Measurements from ENCODE around the gene SETD1B. TPM values are rescaled to one million over a fixed set of nuclear protein-coding genes. Genes with fewer than 3 reads are reported as not detected.
"Not testable (repeated sequence)": the region's sequence is repeated elsewhere in the genome, so short reads cannot be mapped to it uniquely, and the experiment has no call there.

Gene SETD1B
- total RNA-seq, 4 donors from 2014 or later = 10.1 to 15.0 (median 11.6) TPM

- intact Hi-C loops (cut with DNase I; ENCODE audit: low total_unique reads) = no loop called here
- H3K4me3 ChIP-seq (ENCODE audit: low read depth, poor library complexity, severe bottlenecking) = no peak overlapping the region
- DNase-seq (ENCODE audit: low spot score in 2 of 2) = no peak
- 95 to 96% methylated on average over 6 of the region's 6 CpGs for WGBS, 2 donors
- TF ChIP-seq, protein P1, sequence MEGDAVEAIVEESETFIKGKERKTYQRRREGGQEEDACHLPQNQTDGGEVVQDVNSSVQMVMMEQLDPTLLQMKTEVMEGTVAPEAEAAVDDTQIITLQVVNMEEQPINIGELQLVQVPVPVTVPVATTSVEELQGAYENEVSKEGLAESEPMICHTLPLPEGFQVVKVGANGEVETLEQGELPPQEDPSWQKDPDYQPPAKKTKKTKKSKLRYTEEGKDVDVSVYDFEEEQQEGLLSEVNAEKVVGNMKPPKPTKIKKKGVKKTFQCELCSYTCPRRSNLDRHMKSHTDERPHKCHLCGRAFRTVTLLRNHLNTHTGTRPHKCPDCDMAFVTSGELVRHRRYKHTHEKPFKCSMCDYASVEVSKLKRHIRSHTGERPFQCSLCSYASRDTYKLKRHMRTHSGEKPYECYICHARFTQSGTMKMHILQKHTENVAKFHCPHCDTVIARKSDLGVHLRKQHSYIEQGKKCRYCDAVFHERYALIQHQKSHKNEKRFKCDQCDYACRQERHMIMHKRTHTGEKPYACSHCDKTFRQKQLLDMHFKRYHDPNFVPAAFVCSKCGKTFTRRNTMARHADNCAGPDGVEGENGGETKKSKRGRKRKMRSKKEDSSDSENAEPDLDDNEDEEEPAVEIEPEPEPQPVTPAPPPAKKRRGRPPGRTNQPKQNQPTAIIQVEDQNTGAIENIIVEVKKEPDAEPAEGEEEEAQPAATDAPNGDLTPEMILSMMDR (IDR thresholded peaks at IDR 0.05) = no peak
- no peak for TF ChIP-seq POLR2A (IDR thresholded peaks at IDR 0.05)
Measured at GRCh38 chr12:121873216-121873569, 69.4 kb downstream of the SETD1B start.

DNA sequence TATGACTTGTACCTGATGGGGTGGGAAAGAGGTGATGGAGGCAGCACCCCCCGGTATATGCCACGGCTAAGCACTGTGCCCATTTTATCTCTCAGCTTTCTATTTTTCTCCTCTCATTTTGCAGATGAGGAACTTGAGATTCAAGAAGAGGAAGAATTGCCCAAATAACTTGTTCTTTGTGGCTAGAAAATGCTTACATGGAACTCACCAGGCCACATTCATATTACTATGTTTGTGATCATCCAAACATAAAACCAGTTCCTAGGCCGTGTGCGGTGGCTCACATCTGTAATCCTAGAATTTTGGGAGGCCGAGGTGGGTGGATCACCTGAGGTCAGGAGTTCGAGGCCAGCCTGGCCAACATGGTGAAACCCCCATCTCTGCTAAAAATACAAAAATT is 70.3 kb downstream of the SETD1B start:
- 84 to 89% methylated on average over 6 of the region's 6 CpGs for WGBS, 2 donors
- no peak for DNase-seq (ENCODE audit: low spot score in 2 of 2)
- no peak overlapping the region for H3K4me3 ChIP-seq (ENCODE audit: low read depth, poor library complexity, severe bottlenecking)
- intact Hi-C loops (cut with DNase I; ENCODE audit: low total_unique reads) = no loop called here
- TF ChIP-seq POLR2A (IDR thresholded peaks at IDR 0.05) = no peak
- TF ChIP-seq, protein P1 (IDR thresholded peaks at IDR 0.05) = no peak

GRCh38 chr12:121875582-121875981 is 71.8 kb downstream of the SETD1B start:
- DNase-seq (ENCODE audit: low spot score in 2 of 2) = no peak
- 93% methylated on average over 6 of the region's 6 CpGs for WGBS, 2 donors
- intact Hi-C loops (cut with DNase I; ENCODE audit: low total_unique reads) = no loop called here
- TF ChIP-seq POLR2A (IDR thresholded peaks at IDR 0.05) = no peak
- TF ChIP-seq, protein P1 (IDR thresholded peaks at IDR 0.05) = no peak
- H3K4me3 ChIP-seq (ENCODE audit: low read depth, poor library complexity, severe bottlenecking) = no peak overlapping the region

- H3K4me3 ChIP-seq (ENCODE audit: low read depth, poor library complexity, severe bottlenecking); intact Hi-C loops (cut with DNase I; ENCODE audit: low total_unique reads); DNase-seq (ENCODE audit: low spot score in 2 of 2): not testable (repeated sequence)
- WGBS, 2 donors = 91 to 94% methylated on average over 8 of the region's 8 CpGs
Measured at GRCh38 chr12:121876080-121876447, 72.3 kb downstream of the SETD1B start.

Other genes starting within 250 kb of the SETD1B start
- gene KDM2B, start 223.0 kb upstream of the SETD1B start, total RNA-seq = 10 to 100 TPM; 28.9 to 72.1 (median 47.9) TPM
- gene ORAI1, start 177.5 kb upstream of the SETD1B start, total RNA-seq = 10 to 100 TPM; 65.1 to 77.7 (median 69.6) TPM
- 1 to 10 TPM; 2.3 to 5.9 (median 5.3) TPM for gene MORN3, start 134.4 kb upstream of the SETD1B start, total RNA-seq
- gene TMEM120B, start 91.3 kb upstream of the SETD1B start, total RNA-seq = 1 to 10 TPM; 3.5 to 7.2 (median 5.1) TPM
- gene RHOF, start 10.3 kb upstream of the SETD1B start, total RNA-seq = 10 to 100 TPM in 2 of 4 donors, 1 to 10 TPM in 2; 5.4 to 24.1 (median 9.9) TPM
- gene HPD, start 54.9 kb downstream of the SETD1B start, total RNA-seq = not detected
- gene PSMD9, start 84.8 kb downstream of the SETD1B start, total RNA-seq = 10 to 100 TPM; 67.9 to 87.5 (median 82.7) TPM
- 1 to 10 TPM in 3 of 4 donors, under 1 TPM in 1; 0.30 to 6.2 (median 3.4) TPM for gene CFAP251, start 114.6 kb downstream of the SETD1B start, total RNA-seq
- gene BCL7A, start 217.9 kb downstream of the SETD1B start, total RNA-seq = 10 to 100 TPM; 17.8 to 22.3 (median 18.9) TPM